HG03135 (cell line): ENCODE measurements around the gene ANGPTL4.
A peak's percentile ranks its signal among the peaks of the same experiment; 100 is the strongest.
"Not testable (repeated sequence)": the region's sequence is repeated elsewhere in the genome, so short reads cannot be mapped to it uniquely, and the experiment has no call there.

Experiments used
- ATAC-seq: cut with Tn5 transposase; IDR thresholded peaks from one replicate; pipeline ENCODE4 v1.9.1; 2021; ENCODE audit warnings: mild to moderate bottlenecking, moderate library complexity; ENCODE audit not compliant: unreplicated experiment

The ANGPTL4 gene

GRCh38 chr19:8334458-8335342, 29.3 kb upstream of the ANGPTL4 start:
- ATAC-seq, result peak; percentile 48

- ATAC-seq, result peak; percentile 39
Measured at GRCh38 chr19:8335343-8336071, 28.4 kb upstream of the ANGPTL4 start.

GRCh38 chr19:8336072-8336569, 27.8 kb upstream of the ANGPTL4 start:
- no peak for ATAC-seq

- ATAC-seq, result no peak
Measured at GRCh38 chr19:8336660-8337059, 27.3 kb upstream of the ANGPTL4 start.

GRCh38 chr19:8337728-8338127, 26.2 kb upstream of the ANGPTL4 start:
- ATAC-seq, result no peak

GRCh38 chr19:8338835-8339234, 25.1 kb upstream of the ANGPTL4 start:
- no peak for ATAC-seq

GRCh38 chr19:8340341-8341096, 23.4 kb upstream of the ANGPTL4 start:
- no peak for ATAC-seq

- ATAC-seq, result not testable (repeated sequence)
Measured at GRCh38 chr19:8341504-8341903, 22.5 kb upstream of the ANGPTL4 start.

- no peak for ATAC-seq
Measured at GRCh38 chr19:8342316-8342683, 21.7 kb upstream of the ANGPTL4 start.

GRCh38 chr19:8342684-8343482, 21.1 kb upstream of the ANGPTL4 start, which contains the start of gene KANK3:
TSS of gene KANK3 (minus strand) at chr19:8343262. CDS start at chr19:8337828, 5,434 bp downstream.
- peak; percentile 88 for ATAC-seq

- no peak for ATAC-seq
Measured at GRCh38 chr19:8343483-8343844, 20.5 kb upstream of the ANGPTL4 start.

GRCh38 chr19:8349629-8350372, 14.2 kb upstream of the ANGPTL4 start:
- ATAC-seq, result not testable (repeated sequence)

- no peak for ATAC-seq
Measured at GRCh38 chr19:8352134-8352827, 11.7 kb upstream of the ANGPTL4 start.

- not testable (repeated sequence) for ATAC-seq
Measured at GRCh38 chr19:8352845-8353244, 11.1 kb upstream of the ANGPTL4 start.

GRCh38 chr19:8355631-8356402, 8.1 kb upstream of the ANGPTL4 start:
- no peak for ATAC-seq

GRCh38 chr19:8357007-8357521, 6.9 kb upstream of the ANGPTL4 start:
- ATAC-seq, result no peak

GRCh38 chr19:8358948-8359347, 5.0 kb upstream of the ANGPTL4 start:
- ATAC-seq, result no peak

GRCh38 chr19:8360196-8360595, 3.8 kb upstream of the ANGPTL4 start:
- ATAC-seq, result no peak
